Measurements from ENCODE around the gene NCOA3.

Gene NCOA3

DNA sequence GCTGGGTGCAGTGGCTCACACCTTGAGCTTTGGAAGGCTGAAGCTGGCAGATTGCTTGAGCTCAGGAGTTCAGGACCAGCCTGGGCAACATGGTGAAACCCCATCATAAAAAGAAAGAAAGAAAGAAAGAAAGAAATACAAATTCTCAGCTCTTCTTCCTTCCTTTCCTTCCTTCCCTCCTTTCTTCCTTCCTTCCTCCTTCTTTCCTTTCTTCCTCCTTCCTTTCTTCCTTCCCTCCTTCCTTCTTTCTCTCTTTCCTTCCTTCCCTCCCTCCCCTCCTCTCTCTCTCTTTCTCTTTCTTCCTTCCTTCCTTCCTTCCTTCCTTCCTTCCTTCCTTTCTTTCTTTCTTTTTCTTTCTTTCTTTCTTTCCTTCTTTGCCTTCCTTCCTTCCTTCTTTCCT is 21.0 kb upstream of the NCOA3 start:
- no peak overlapping the region for H3K23ac ChIP-seq (ENCODE audit: low read length in 2 of 2)
- no peak overlapping the region for H3K14ac ChIP-seq (ENCODE audit: low read length in 2 of 2)

DNA sequence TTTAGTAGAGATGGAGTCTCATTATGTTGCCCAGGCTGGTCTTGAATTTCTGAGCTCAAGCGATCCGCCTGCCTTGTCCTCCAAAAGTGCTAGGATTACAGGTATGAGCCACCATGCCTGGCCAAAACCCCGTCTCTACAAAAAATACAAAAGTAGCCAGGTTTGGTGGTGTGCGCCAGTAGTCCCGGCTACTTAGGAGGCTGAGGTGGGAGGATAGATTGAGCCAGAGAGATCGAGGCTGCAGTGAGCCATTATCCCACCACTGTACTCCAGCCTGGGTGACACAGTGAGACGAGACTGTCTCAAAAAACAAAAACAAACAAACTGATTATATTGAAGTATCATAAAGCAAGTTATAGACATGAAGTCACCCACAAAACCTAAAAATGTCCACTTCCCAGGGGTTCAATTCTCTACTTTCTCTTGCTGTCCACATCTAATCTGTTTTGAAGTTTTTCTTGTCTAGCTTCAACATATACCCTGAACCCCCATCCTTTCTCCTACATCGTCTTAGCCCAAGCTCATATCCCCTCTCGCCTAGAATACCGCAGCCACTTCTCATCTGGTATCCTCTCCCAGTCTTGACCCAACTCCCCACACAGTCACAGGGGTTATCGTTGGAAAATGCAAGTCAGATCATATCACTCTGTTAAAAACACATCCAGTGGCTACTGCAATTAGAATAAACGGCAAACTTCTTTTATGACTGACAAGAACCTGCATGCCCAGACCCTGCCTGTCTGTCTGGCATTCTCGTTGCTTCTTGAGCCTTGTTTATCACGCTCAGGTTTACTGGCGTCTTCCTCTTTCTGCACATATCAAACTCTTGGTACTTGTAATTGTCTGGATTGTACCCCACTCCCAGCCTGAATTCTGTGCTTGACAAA is 20.1 kb upstream of the NCOA3 start:
- Histone ChIP-seq H3K36me3 (ENCODE audit: control insufficient read depth in 1 of 2, insufficient read depth in 2 of 2, low read depth in 1 of 2, low read length in 2 of 2) (no peaks in the 10 kb centered on the region), H2BK15ac (ENCODE audit: low read depth, poor library complexity, severe bottlenecking) (no peak overlapping the region)
- 85% methylated on average over 13 of the region's 15 CpGs for whole genome bisulfite sequencing

More for the DNA sequence above, 21.0 kb upstream of the NCOA3 start:
- Histone ChIP-seq H2AFZ (ENCODE audit: low read depth, low read length) (no peak overlapping the region), H3K4me3 (ENCODE audit: insufficient read depth in 1 of 2, low read depth in 1 of 2, low read length in 2 of 2) (no peak overlapping the region), H3K9me3 (ENCODE audit: control insufficient read depth, low read length) (no peaks in the 10 kb centered on the region), H2BK5ac (ENCODE audit: low read depth, low read length, poor library complexity, severe bottlenecking) (no peak overlapping the region), H3K27me3 (ENCODE audit: control insufficient read depth in 1 of 2, insufficient read depth in 1 of 2, low read length in 2 of 2) (no peaks in the 10 kb centered on the region), H2BK120ac (ENCODE audit: low read depth, low read length) (no peak overlapping the region), H2BK12ac (ENCODE audit: low read length in 2 of 2) (no peak overlapping the region), H3K36me3 (ENCODE audit: control insufficient read depth in 1 of 2, insufficient read depth in 2 of 2, low read depth in 1 of 2, low read length in 2 of 2) (no peaks in the 10 kb centered on the region), H3K4ac (ENCODE audit: low read depth in 1 of 2, low read length in 2 of 2) (no peak overlapping the region), H3K27ac (ENCODE audit: low read length, poor library complexity, severe bottlenecking) (no peak overlapping the region), H2AK5ac (ENCODE audit: low read length, severe bottlenecking) (no peak overlapping the region), H3K4me2 (ENCODE audit: low read length, poor library complexity, severe bottlenecking) (no peak overlapping the region), H4K8ac (ENCODE audit: low read length) (no peak overlapping the region), H4K91ac (ENCODE audit: low read length) (no peak overlapping the region), H3K18ac (ENCODE audit: low read depth in 1 of 2, low read length in 2 of 2) (no peak overlapping the region), H3K4me1 (ENCODE audit: control insufficient read depth, insufficient read depth, low read depth, low read length) (no peaks in the 10 kb centered on the region), H2BK15ac (ENCODE audit: low read depth, poor library complexity, severe bottlenecking) (no peak overlapping the region), H3K9ac (ENCODE audit: low read length) (no peak overlapping the region), H3K79me1 (replicated peaks; ENCODE audit: low read length, poor library complexity, severe bottlenecking) (no peaks in the 10 kb centered on the region)
- no peak for DNase-seq

DNA sequence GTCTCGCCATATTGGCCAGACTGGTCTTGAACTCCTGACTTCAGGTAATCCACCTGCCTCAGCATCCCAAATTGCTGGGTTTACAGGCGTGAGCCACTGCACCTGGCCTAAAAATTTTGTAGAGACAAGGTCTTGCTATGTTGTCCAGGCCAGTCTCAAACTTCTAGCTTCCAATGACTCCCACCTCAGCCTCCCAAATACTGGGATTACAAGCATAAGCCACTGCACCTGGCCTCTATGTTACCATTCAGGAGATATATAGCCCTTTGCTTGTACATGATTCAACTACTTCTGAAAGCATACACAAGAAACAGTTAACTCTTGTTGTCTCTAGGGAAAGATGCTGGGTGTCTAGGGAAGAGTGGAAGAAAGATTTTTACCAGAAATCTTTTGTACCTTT is 19.0 kb upstream of the NCOA3 start:
- no peak overlapping the region for H3K4me3 ChIP-seq (ENCODE audit: insufficient read depth in 1 of 2, low read depth in 1 of 2, low read length in 2 of 2)
- no peaks in the 10 kb centered on the region for H3K27me3 ChIP-seq (ENCODE audit: control insufficient read depth in 1 of 2, insufficient read depth in 1 of 2, low read length in 2 of 2)
- no peak overlapping the region for H3K9ac ChIP-seq (ENCODE audit: low read length)
- no peak overlapping the region for H2BK120ac ChIP-seq (ENCODE audit: low read depth, low read length)
- H3K9me3 ChIP-seq (ENCODE audit: control insufficient read depth, low read length), result no peaks in the 10 kb centered on the region
- no peak overlapping the region for H2BK5ac ChIP-seq (ENCODE audit: low read depth, low read length, poor library complexity, severe bottlenecking)
- H3K36me3 ChIP-seq (ENCODE audit: control insufficient read depth in 1 of 2, insufficient read depth in 2 of 2, low read depth in 1 of 2, low read length in 2 of 2), result no peaks in the 10 kb centered on the region
- H3K27ac ChIP-seq (ENCODE audit: low read length, poor library complexity, severe bottlenecking), result no peak overlapping the region
- H3K79me1 ChIP-seq (replicated peaks; ENCODE audit: low read length, poor library complexity, severe bottlenecking), result no peaks in the 10 kb centered on the region
- no peak overlapping the region for H3K18ac ChIP-seq (ENCODE audit: low read depth in 1 of 2, low read length in 2 of 2)
- H4K8ac ChIP-seq (ENCODE audit: low read length), result no peak overlapping the region
- no peak overlapping the region for H2AFZ ChIP-seq (ENCODE audit: low read depth, low read length)
- H3K4me1 ChIP-seq (ENCODE audit: control insufficient read depth, insufficient read depth, low read depth, low read length), result no peaks in the 10 kb centered on the region
- H3K23ac ChIP-seq (ENCODE audit: low read length in 2 of 2), result no peak overlapping the region
- H3K14ac ChIP-seq (ENCODE audit: low read length in 2 of 2), result no peak overlapping the region
- no peak overlapping the region for H3K4ac ChIP-seq (ENCODE audit: low read depth in 1 of 2, low read length in 2 of 2)
- no peak overlapping the region for H4K91ac ChIP-seq (ENCODE audit: low read length)
- no peak overlapping the region for H2AK5ac ChIP-seq (ENCODE audit: low read length, severe bottlenecking)
- WGBS, result 92% methylated on average over 2 of the region's 2 CpGs
- H2BK12ac ChIP-seq (ENCODE audit: low read length in 2 of 2), result no peak overlapping the region
- H3K4me2 ChIP-seq (ENCODE audit: low read length, poor library complexity, severe bottlenecking), result no peak overlapping the region
- DNase-seq, result no peak
- no peak overlapping the region for H2BK15ac ChIP-seq (ENCODE audit: low read depth, poor library complexity, severe bottlenecking)

More for the DNA sequence above, 20.1 kb upstream of the NCOA3 start:
- H2BK120ac ChIP-seq (ENCODE audit: low read depth, low read length), result no peak overlapping the region
- no peak overlapping the region for H3K27ac ChIP-seq (ENCODE audit: low read length, poor library complexity, severe bottlenecking)
- H3K4me1 ChIP-seq (ENCODE audit: control insufficient read depth, insufficient read depth, low read depth, low read length), result no peaks in the 10 kb centered on the region
- H3K14ac ChIP-seq (ENCODE audit: low read length in 2 of 2), result no peak overlapping the region
- no peak overlapping the region for H2AFZ ChIP-seq (ENCODE audit: low read depth, low read length)
- no peak for DNase-seq
- H2BK5ac ChIP-seq (ENCODE audit: low read depth, low read length, poor library complexity, severe bottlenecking), result no peak overlapping the region
- H3K9me3 ChIP-seq (ENCODE audit: control insufficient read depth, low read length), result no peaks in the 10 kb centered on the region
- no peak overlapping the region for H3K18ac ChIP-seq (ENCODE audit: low read depth in 1 of 2, low read length in 2 of 2)
- H3K4ac ChIP-seq (ENCODE audit: low read depth in 1 of 2, low read length in 2 of 2), result no peak overlapping the region
- no peak overlapping the region for H4K91ac ChIP-seq (ENCODE audit: low read length)
- no peaks in the 10 kb centered on the region for H3K27me3 ChIP-seq (ENCODE audit: control insufficient read depth in 1 of 2, insufficient read depth in 1 of 2, low read length in 2 of 2)
- H3K4me3 ChIP-seq (ENCODE audit: insufficient read depth in 1 of 2, low read depth in 1 of 2, low read length in 2 of 2), result no peak overlapping the region
- H2AK5ac ChIP-seq (ENCODE audit: low read length, severe bottlenecking), result no peak overlapping the region
- no peaks in the 10 kb centered on the region for H3K79me1 ChIP-seq (replicated peaks; ENCODE audit: low read length, poor library complexity, severe bottlenecking)
- H3K23ac ChIP-seq (ENCODE audit: low read length in 2 of 2), result no peak overlapping the region
- H3K4me2 ChIP-seq (ENCODE audit: low read length, poor library complexity, severe bottlenecking), result no peak overlapping the region
- H2BK12ac ChIP-seq (ENCODE audit: low read length in 2 of 2), result no peak overlapping the region
- H4K8ac ChIP-seq (ENCODE audit: low read length), result no peak overlapping the region
- no peak overlapping the region for H3K9ac ChIP-seq (ENCODE audit: low read length)

DNA sequence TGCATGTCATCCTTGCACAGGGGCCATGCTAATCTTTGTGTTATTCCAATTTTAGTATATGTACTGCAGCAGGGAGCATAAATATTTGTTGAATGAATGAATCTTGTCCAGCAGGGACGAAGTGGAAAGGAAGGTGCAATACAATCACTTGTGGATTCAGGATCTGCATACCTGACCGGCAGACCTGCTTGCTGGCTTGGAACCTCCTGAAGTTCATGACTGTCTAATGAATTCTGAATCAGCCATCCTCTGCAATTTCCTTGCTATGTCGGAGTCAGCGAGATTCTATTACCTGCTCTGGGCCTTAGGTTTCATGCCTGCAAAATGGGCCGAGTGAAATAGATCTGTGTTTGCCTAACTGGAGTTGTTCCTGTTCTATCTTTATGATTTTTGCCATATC is 17.4 kb upstream of the NCOA3 start:
- H3K79me1 ChIP-seq (replicated peaks; ENCODE audit: low read length, poor library complexity, severe bottlenecking), result no peaks in the 10 kb centered on the region
- H2BK12ac ChIP-seq (ENCODE audit: low read length in 2 of 2), result no peak overlapping the region
- H3K36me3 ChIP-seq (ENCODE audit: control insufficient read depth in 1 of 2, insufficient read depth in 2 of 2, low read depth in 1 of 2, low read length in 2 of 2), result no peaks in the 10 kb centered on the region
- no peak overlapping the region for H2BK15ac ChIP-seq (ENCODE audit: low read depth, poor library complexity, severe bottlenecking)
- H3K27ac ChIP-seq (ENCODE audit: low read length, poor library complexity, severe bottlenecking), result no peak overlapping the region
- no peak overlapping the region for H3K23ac ChIP-seq (ENCODE audit: low read length in 2 of 2)
- H2AFZ ChIP-seq (ENCODE audit: low read depth, low read length), result no peak overlapping the region
- no peak overlapping the region for H4K91ac ChIP-seq (ENCODE audit: low read length)
- H4K8ac ChIP-seq (ENCODE audit: low read length), result no peak overlapping the region
- H3K4me3 ChIP-seq (ENCODE audit: insufficient read depth in 1 of 2, low read depth in 1 of 2, low read length in 2 of 2), result no peak overlapping the region
- no peak overlapping the region for H3K4me2 ChIP-seq (ENCODE audit: low read length, poor library complexity, severe bottlenecking)
- 94% methylated on average over 4 of the region's 5 CpGs for WGBS
- H2AK5ac ChIP-seq (ENCODE audit: low read length, severe bottlenecking), result no peak overlapping the region
- no peaks in the 10 kb centered on the region for H3K9me3 ChIP-seq (ENCODE audit: control insufficient read depth, low read length)
- H3K18ac ChIP-seq (ENCODE audit: low read depth in 1 of 2, low read length in 2 of 2), result no peak overlapping the region
- no peak overlapping the region for H3K14ac ChIP-seq (ENCODE audit: low read length in 2 of 2)
- no peak overlapping the region for H2BK5ac ChIP-seq (ENCODE audit: low read depth, low read length, poor library complexity, severe bottlenecking)
- no peaks in the 10 kb centered on the region for H3K27me3 ChIP-seq (ENCODE audit: control insufficient read depth in 1 of 2, insufficient read depth in 1 of 2, low read length in 2 of 2)
- no peaks in the 10 kb centered on the region for H3K4me1 ChIP-seq (ENCODE audit: control insufficient read depth, insufficient read depth, low read depth, low read length)
- H3K9ac ChIP-seq (ENCODE audit: low read length), result no peak overlapping the region
- no peak overlapping the region for H3K4ac ChIP-seq (ENCODE audit: low read depth in 1 of 2, low read length in 2 of 2)
- no peak overlapping the region for H2BK120ac ChIP-seq (ENCODE audit: low read depth, low read length)
- no peak for DNase-seq

All from mesenchymal stem cell (in vitro differentiated cells and primary cell).